ENCODE data around the gene SIGLEC10.

DNA sequence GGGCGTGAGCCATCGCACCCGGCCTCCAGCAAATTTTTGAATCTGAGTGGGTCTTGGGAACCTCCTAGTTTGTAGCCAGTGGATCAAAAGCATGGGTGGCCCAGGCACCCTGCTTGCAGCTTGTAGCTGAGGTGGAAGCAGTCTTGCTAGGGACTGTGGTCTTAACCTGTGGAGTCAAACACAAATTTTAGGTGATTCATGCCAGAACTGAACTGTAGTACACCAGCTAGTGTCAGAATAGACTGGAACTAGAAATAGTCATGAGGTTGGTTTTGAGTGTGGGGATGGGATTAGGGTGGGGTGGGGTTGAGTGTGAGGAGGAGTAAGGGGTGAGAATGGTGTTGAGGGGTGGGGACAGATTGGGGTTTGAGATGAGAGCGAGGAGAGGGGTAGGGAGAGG is 35.4 kb downstream of the SIGLEC10 start:
- TF ChIP-seq, protein P1, sequence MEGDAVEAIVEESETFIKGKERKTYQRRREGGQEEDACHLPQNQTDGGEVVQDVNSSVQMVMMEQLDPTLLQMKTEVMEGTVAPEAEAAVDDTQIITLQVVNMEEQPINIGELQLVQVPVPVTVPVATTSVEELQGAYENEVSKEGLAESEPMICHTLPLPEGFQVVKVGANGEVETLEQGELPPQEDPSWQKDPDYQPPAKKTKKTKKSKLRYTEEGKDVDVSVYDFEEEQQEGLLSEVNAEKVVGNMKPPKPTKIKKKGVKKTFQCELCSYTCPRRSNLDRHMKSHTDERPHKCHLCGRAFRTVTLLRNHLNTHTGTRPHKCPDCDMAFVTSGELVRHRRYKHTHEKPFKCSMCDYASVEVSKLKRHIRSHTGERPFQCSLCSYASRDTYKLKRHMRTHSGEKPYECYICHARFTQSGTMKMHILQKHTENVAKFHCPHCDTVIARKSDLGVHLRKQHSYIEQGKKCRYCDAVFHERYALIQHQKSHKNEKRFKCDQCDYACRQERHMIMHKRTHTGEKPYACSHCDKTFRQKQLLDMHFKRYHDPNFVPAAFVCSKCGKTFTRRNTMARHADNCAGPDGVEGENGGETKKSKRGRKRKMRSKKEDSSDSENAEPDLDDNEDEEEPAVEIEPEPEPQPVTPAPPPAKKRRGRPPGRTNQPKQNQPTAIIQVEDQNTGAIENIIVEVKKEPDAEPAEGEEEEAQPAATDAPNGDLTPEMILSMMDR (IDR thresholded peaks at IDR 0.05; ENCODE audit: insufficient read depth, low read depth, low read length), result no peak
- no peak for TF ChIP-seq EZH2 (IDR thresholded peaks at IDR 0.05; ENCODE audit: insufficient read depth, low read length)

Data from astrocyte (in vitro differentiated cells and primary cell).